CD14-positive monocyte (primary cell): ENCODE data around the gene CCND3. TPM values are rescaled to one million over a fixed set of nuclear protein-coding genes. Genes with fewer than 3 reads are reported as not detected.

Experiments
- DNase-seq, 3 donors: peaks; one replicate each; pipeline ENCODE4 v3.0.0-alpha.2; 2011 to 2022
- H2AFZ ChIP-seq: 2 replicates; pipeline ENCODE4 v1.6.0; 2012; ENCODE audit warnings: mild to moderate bottlenecking, low read depth, low read length, inconsistent platforms; ENCODE audit not compliant: insufficient read depth, poor library complexity, severe bottlenecking
- H3K27ac ChIP-seq, 2 donors: 1 replicate in 1 of 2; 2 replicates in 1 of 2; pipeline ENCODE4 v1.5.1; 2012 to 2013; ENCODE audit warnings: low read length in 2 of 2, control low read depth in 1 of 2, inconsistent platforms in 1 of 2, low read depth in 1 of 2, mild to moderate bottlenecking in 1 of 2
- H3K27me3 ChIP-seq, 2 donors: one replicate each; pipeline versions ENCODE4 v1.6.0 to v1.6.1; 2011 to 2013; ENCODE audit warnings: low read length in 2 of 2; ENCODE audit not compliant: control insufficient read depth in 2 of 2, insufficient read depth in 2 of 2
- H3K36me3 ChIP-seq, 2 donors: replicated peaks in 1 of 2; 1 replicate in 1 of 2; 2 replicates in 1 of 2; pipeline versions ENCODE4 v1.5.1 to v1.6.1; 2012 to 2013; ENCODE audit warnings: low read length in 2 of 2, control low read depth in 1 of 2, inconsistent platforms in 1 of 2, mild to moderate bottlenecking in 1 of 2; ENCODE audit not compliant: insufficient read depth in 2 of 2, control insufficient read depth in 1 of 2
- H3K4me1 ChIP-seq, 2 donors: 1 replicate in 1 of 2; 2 replicates in 1 of 2; pipeline versions ENCODE4 v1.5.1 to v1.6.1; 2012 to 2013; ENCODE audit warnings: low read length in 2 of 2, control low read depth in 1 of 2, inconsistent platforms in 1 of 2, mild to moderate bottlenecking in 1 of 2, moderate library complexity in 1 of 2; ENCODE audit not compliant: insufficient read depth in 2 of 2, control insufficient read depth in 1 of 2
- H3K4me2 ChIP-seq: replicated peaks from 2 replicates; pipeline ENCODE3; 2012; ENCODE audit warnings: low read length, moderate library complexity, mild to moderate bottlenecking; ENCODE audit not compliant: poor library complexity, severe bottlenecking; ENCODE audit errors: extremely low read depth
- H3K4me3 ChIP-seq, 3 experiments: fragments of 200-600 bp in 1 of 3; sonication (generic) in 1 of 3; replicated peaks in 1 of 3; 1 replicate in 2 of 3; 2 replicates in 1 of 3; pipeline ENCODE4 v1.5.1; 2011 to 2013; ENCODE audit warnings: low read length in 3 of 3, mild to moderate bottlenecking in 3 of 3, control low read depth in 2 of 3, low read depth in 2 of 3, inconsistent platforms in 1 of 3, moderate library complexity in 1 of 3
- H3K79me2 ChIP-seq: 2 replicates; pipeline ENCODE4 v1.6.0; 2012; ENCODE audit warnings: mild to moderate bottlenecking, control low read depth, inconsistent platforms, low read length, moderate library complexity; ENCODE audit not compliant: insufficient read depth
- H3K9ac ChIP-seq: 2 replicates; pipeline ENCODE4 v1.6.0; 2017; ENCODE audit warnings: low read length, mild to moderate bottlenecking; ENCODE audit not compliant: insufficient read depth, poor library complexity, severe bottlenecking
- H3K9me3 ChIP-seq, 2 donors: replicated peaks in 1 of 2; 1 replicate in 1 of 2; 2 replicates in 1 of 2; pipeline versions ENCODE4 v1.5.1 to v1.6.1; 2012 to 2013; ENCODE audit warnings: low read length in 2 of 2, control low read depth in 1 of 2; ENCODE audit not compliant: control insufficient read depth in 1 of 2, insufficient read depth in 1 of 2
- H4K20me1 ChIP-seq: 2 replicates; pipeline ENCODE4 v1.6.0; 2012; ENCODE audit warnings: mild to moderate bottlenecking, low read length, control low read depth, moderate library complexity; ENCODE audit not compliant: insufficient read depth
- H3K27ac Mint-ChIP-seq, 7 donors: one replicate each; pipeline ENCODE4 v1.8.0; 2020; ENCODE audit warnings: mild to moderate bottlenecking in 7 of 7, mixed read lengths in 7 of 7, moderate library complexity in 6 of 7, inconsistent platforms in 2 of 7
- H3K27me3 Mint-ChIP-seq, 3 donors: one replicate each; pipeline ENCODE4 v1.8.0; 2021 to 2022; ENCODE audit warnings: low read depth in 3 of 3, mild to moderate bottlenecking in 3 of 3, mixed read lengths in 3 of 3, moderate library complexity in 3 of 3, inconsistent platforms in 1 of 3
- H3K36me3 Mint-ChIP-seq, 2 donors: one replicate each; pipeline ENCODE4 v1.8.0; 2020; ENCODE audit warnings: mixed read lengths in 2 of 2, inconsistent platforms in 1 of 2, mild to moderate bottlenecking in 1 of 2
- H3K4me1 Mint-ChIP-seq: one replicate; pipeline ENCODE4 v1.8.0; 2020; ENCODE audit warnings: mild to moderate bottlenecking, mixed read lengths
- H3K4me3 Mint-ChIP-seq, 2 donors: one replicate each; pipeline ENCODE4 v1.8.0; 2020; ENCODE audit warnings: mild to moderate bottlenecking in 2 of 2, mixed read lengths in 2 of 2, moderate library complexity in 1 of 2
- H3K9me3 Mint-ChIP-seq, 7 donors: one replicate each; pipeline ENCODE4 v1.8.0; 2020 to 2022; ENCODE audit warnings: mixed read lengths in 7 of 7, mild to moderate bottlenecking in 6 of 7, moderate library complexity in 6 of 7, inconsistent platforms in 2 of 7
- WGBS: methylation state at CpG from one replicate; pipeline ENCODE4 v1.1.5; 2013; ENCODE audit warnings: missing lambda C conversion rate; ENCODE audit not compliant: insufficient coverage; 5-methylcytosine and 5-hydroxymethylcytosine counted together
- intact Hi-C, 2 donors: fragments of 100-400 bp; cut with micrococcal nuclease; formaldehyde crosslinking; loops; one replicate each; pipeline versions ENCODE4 v1.15.0 to v1.15.1; 2023
- polyA plus RNA-seq, 3 donors: library from polyadenylated mRNA; depleted of rRNA in 1 of 3; unstranded in 2 of 3; stranded (reverse) in 1 of 3; fragments of 300-500 nt in 2 of 3; fragments of >200 nt in 1 of 3; fragmentation: Illumina TruSeq in 2 of 3; gene quantifications; 1 replicate in 2 of 3; 2 replicates in 1 of 3; pipeline ENCODE4 v1.2.3, GENCODE V29; 2012 to 2021
- TF ChIP-seq, protein P1 (sequence below): fragments of 200-600 bp; IDR thresholded peaks from one replicate; pipeline ENCODE4 v1.8.0; 2022; ENCODE audit warnings: antibody characterized with exemption, mild to moderate bottlenecking

The CCND3 gene
- polyA plus RNA-seq, 3 donors = 166 to 273 (median 259) TPM

DNA sequence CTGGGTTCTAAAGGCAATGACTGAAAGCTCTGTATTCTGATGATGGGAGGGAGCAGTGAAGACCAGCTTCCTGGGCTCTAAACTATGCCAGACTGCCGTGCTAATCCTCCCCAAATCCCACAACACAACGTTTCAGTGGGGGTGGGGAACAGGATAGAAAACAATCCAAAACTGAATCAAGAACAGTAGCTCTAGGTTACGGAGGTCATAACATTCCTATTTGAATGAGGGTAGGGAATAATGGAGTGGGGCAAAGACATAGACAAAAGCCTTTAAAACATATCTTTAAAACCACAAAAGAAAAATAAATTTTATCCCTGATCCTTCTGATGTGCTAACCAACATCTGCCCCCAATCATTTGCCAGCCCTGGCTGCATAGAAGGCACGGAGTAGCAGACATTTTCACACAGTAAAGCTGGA is 54.3 kb downstream of the CCND3 start:
- Mint-ChIP-seq H3K27ac (no peak overlapping the region), H3K27me3 (no peaks in the 10 kb centered on the region)

DNA sequence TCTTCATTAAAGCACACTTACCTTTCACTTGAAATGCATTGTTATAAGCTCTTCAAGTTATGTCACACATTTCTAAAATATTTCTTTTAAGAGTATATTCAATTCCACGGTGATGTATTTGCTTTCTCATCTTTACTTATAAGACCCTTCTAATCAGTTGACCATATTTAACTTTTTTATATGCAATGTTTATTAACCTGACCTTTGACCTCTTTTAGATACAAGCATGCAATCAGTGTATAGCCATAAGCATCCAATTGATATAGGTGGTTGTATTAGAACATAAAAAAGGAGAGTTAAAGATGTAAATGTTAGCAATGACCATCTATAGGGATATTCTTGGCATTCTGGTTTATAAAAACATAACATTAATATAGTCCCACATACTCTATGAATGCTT is 55.7 kb downstream of the CCND3 start:
- H4K20me1 ChIP-seq = no peaks in the 10 kb centered on the region
- H3K36me3 Mint-ChIP-seq = peaks cover 4 to 5% of the 10 kb centered on the region in 2 donors
- TF ChIP-seq, protein P1, sequence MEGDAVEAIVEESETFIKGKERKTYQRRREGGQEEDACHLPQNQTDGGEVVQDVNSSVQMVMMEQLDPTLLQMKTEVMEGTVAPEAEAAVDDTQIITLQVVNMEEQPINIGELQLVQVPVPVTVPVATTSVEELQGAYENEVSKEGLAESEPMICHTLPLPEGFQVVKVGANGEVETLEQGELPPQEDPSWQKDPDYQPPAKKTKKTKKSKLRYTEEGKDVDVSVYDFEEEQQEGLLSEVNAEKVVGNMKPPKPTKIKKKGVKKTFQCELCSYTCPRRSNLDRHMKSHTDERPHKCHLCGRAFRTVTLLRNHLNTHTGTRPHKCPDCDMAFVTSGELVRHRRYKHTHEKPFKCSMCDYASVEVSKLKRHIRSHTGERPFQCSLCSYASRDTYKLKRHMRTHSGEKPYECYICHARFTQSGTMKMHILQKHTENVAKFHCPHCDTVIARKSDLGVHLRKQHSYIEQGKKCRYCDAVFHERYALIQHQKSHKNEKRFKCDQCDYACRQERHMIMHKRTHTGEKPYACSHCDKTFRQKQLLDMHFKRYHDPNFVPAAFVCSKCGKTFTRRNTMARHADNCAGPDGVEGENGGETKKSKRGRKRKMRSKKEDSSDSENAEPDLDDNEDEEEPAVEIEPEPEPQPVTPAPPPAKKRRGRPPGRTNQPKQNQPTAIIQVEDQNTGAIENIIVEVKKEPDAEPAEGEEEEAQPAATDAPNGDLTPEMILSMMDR = no peak
- H2AFZ ChIP-seq = no peak overlapping the region
- H3K4me1 Mint-ChIP-seq = no peaks in the 10 kb centered on the region
- intact Hi-C loops = no loop called here
- H3K27ac ChIP-seq = no peak overlapping the region
- WGBS = no CpG with 5 or more reads among the region's 1 CpG
- no peaks in the 10 kb centered on the region for H3K79me2 ChIP-seq
- H3K4me1 ChIP-seq = no peaks in the 10 kb centered on the region
- no peak overlapping the region for H3K9ac ChIP-seq
- H3K4me3 ChIP-seq = no peak overlapping the region
- no peaks in the 10 kb centered on the region for H3K36me3 ChIP-seq
- no peaks in the 10 kb centered on the region for H3K9me3 ChIP-seq
- no peak for DNase-seq
- H3K27ac Mint-ChIP-seq = no peak overlapping the region
- H3K4me2 ChIP-seq = no peak overlapping the region
- H3K27me3 Mint-ChIP-seq = no peaks in the 10 kb centered on the region
- no peaks in the 10 kb centered on the region for H3K9me3 Mint-ChIP-seq
- no peak overlapping the region for H3K4me3 Mint-ChIP-seq
- no peaks in the 10 kb centered on the region for H3K27me3 ChIP-seq

More for the DNA sequence above, 54.3 kb downstream of the CCND3 start:
- H3K27ac ChIP-seq = no peak overlapping the region
- Mint-ChIP-seq H3K4me1 (no peaks in the 10 kb centered on the region), H3K9me3 (no peaks in the 10 kb centered on the region), H3K36me3 (peaks cover 5 to 6% of the 10 kb centered on the region in 2 donors), H3K4me3 (no peak overlapping the region)
- WGBS = no CpG with 5 or more reads among the region's 4 CpGs
- DNase-seq = no peak
- H3K79me2 ChIP-seq = no peaks in the 10 kb centered on the region
- no peak overlapping the region for H3K9ac ChIP-seq
- no peaks in the 10 kb centered on the region for H3K27me3 ChIP-seq
- H4K20me1 ChIP-seq = no peaks in the 10 kb centered on the region
- no peak overlapping the region for H2AFZ ChIP-seq
- no peak overlapping the region for H3K4me2 ChIP-seq
- no peaks in the 10 kb centered on the region for H3K9me3 ChIP-seq
- TF ChIP-seq, protein P1 = no peak
- H3K4me1 ChIP-seq = no peaks in the 10 kb centered on the region
- H3K4me3 ChIP-seq = no peak overlapping the region
- intact Hi-C loops = no loop called here
- no peaks in the 10 kb centered on the region for H3K36me3 ChIP-seq
